Type B pancreatic cell (in vitro differentiated cells): ENCODE results near the gene AMBRA1. TPM values are rescaled to one million over a fixed set of nuclear protein-coding genes. Genes with fewer than 3 reads are reported as not detected.

Source experiments
- DNase-seq: peaks from one replicate; pipeline ENCODE4 v3.0.0; 2021; ENCODE audit warnings: mixed read lengths; ENCODE audit not compliant: unreplicated experiment; ENCODE audit errors: extremely low spot score
- H3K27ac Mint-ChIP-seq: 2 replicates; pipeline ENCODE4 v1.8.0; 2021; ENCODE audit warnings: mild to moderate bottlenecking, mixed read lengths
- H3K27me3 Mint-ChIP-seq: 2 replicates; pipeline ENCODE4 v1.8.0; 2021; ENCODE audit warnings: mixed read lengths
- H3K36me3 Mint-ChIP-seq: 2 replicates; pipeline ENCODE4 v1.8.0; 2021; ENCODE audit warnings: mixed read lengths
- H3K4me1 Mint-ChIP-seq: one replicate; pipeline ENCODE4 v1.8.0; 2021; ENCODE audit warnings: mixed read lengths; ENCODE audit not compliant: unreplicated experiment
- H3K4me3 Mint-ChIP-seq: 2 replicates; pipeline ENCODE4 v1.8.0; 2021; ENCODE audit warnings: mild to moderate bottlenecking, mixed read lengths
- H3K9me3 Mint-ChIP-seq: 2 replicates; pipeline ENCODE4 v1.8.0; 2021; ENCODE audit warnings: mixed read lengths
- CTCF ChIP-seq: fragments of 200-600 bp; sonication (generic); conservative IDR thresholded peaks from 2 replicates; pipeline ENCODE4 v1.5.0; 2021; ENCODE audit warnings: antibody characterized with exemption, mild to moderate bottlenecking
- total RNA-seq: library from RNA; stranded (reverse); gene quantifications from 2 replicates; pipeline ENCODE4 v1.2.1, GENCODE V29; 2021; ENCODE audit warnings: low replicate concordance

The AMBRA1 gene
- total RNA-seq, 1 donor from 2014 or later: 38.8 TPM

GRCh38 chr11:46364791-46365190, 229.0 kb downstream of the AMBRA1 start:
- Mint-ChIP-seq H3K27me3 (no peaks in the 10 kb centered on the region), H3K9me3 (no peaks in the 10 kb centered on the region), H3K36me3 (no peaks in the 10 kb centered on the region)

GRCh38 chr11:46364056-46364455, 229.8 kb downstream of the AMBRA1 start:
- Mint-ChIP-seq H3K4me1 (peaks cover 28% of the 10 kb centered on the region), H3K27me3 (no peaks in the 10 kb centered on the region), H3K9me3 (no peaks in the 10 kb centered on the region), H3K4me3 (no peak overlapping the region), H3K36me3 (no peaks in the 10 kb centered on the region), H3K27ac (no peak overlapping the region)
- DNase-seq: no peak
- TF ChIP-seq CTCF: no peak

More at GRCh38 chr11:46364791-46365190, 229.0 kb downstream of the AMBRA1 start:
- Mint-ChIP-seq H3K27ac (peak overlapping the region; percentile 15), H3K4me1 (peaks cover 34% of the 10 kb centered on the region), H3K4me3 (no peak overlapping the region)
- TF ChIP-seq CTCF: no peak
- DNase-seq: no peak

- DNase-seq: no peak
- Mint-ChIP-seq H3K4me1 (peaks cover 28% of the 10 kb centered on the region), H3K27ac (no peak overlapping the region), H3K9me3 (no peaks in the 10 kb centered on the region), H3K27me3 (no peaks in the 10 kb centered on the region), H3K36me3 (no peaks in the 10 kb centered on the region), H3K4me3 (no peak overlapping the region)
- TF ChIP-seq CTCF: no peak
Measured at GRCh38 chr11:46363455-46364005, 230.3 kb downstream of the AMBRA1 start.

GRCh38 chr11:46363031-46363407, 230.8 kb downstream of the AMBRA1 start:
- peak overlapping the region; percentile 33 for H3K27ac Mint-ChIP-seq
- no peaks in the 10 kb centered on the region for H3K27me3 Mint-ChIP-seq
- no peak for TF ChIP-seq CTCF
- H3K9me3 Mint-ChIP-seq: no peaks in the 10 kb centered on the region
- H3K4me1 Mint-ChIP-seq: peaks cover 28% of the 10 kb centered on the region
- H3K36me3 Mint-ChIP-seq: no peaks in the 10 kb centered on the region
- DNase-seq: no peak
- H3K4me3 Mint-ChIP-seq: peak overlapping the region; percentile 12

GRCh38 chr11:46362156-46363030, 231.4 kb downstream of the AMBRA1 start:
- TF ChIP-seq CTCF: no peak
- Mint-ChIP-seq H3K4me3 (peak overlapping the region; percentile 12), H3K4me1 (peaks cover 28% of the 10 kb centered on the region), H3K27ac (peak overlapping the region; percentile 33), H3K36me3 (no peaks in the 10 kb centered on the region), H3K27me3 (no peaks in the 10 kb centered on the region), H3K9me3 (no peaks in the 10 kb centered on the region)
- no peak for DNase-seq
